Measurements from ENCODE around the gene UGT2B10. TPM values are rescaled to one million over a fixed set of nuclear protein-coding genes. Genes with fewer than 3 reads are reported as not detected.

The UGT2B10 gene
- total and polyA plus RNA-seq, 4 donors = not detected

GRCh38 chr4:68831642-68832041, 15.8 kb downstream of the UGT2B10 start:
- no peak overlapping the region for H3K9ac ChIP-seq (ENCODE audit: insufficient read depth in 1 of 2, low read length in 2 of 2)
- ATAC-seq (ENCODE audit: insufficient read depth, low FRiP score) = no peak
- H3K27me3 ChIP-seq (ENCODE audit: control insufficient read depth in 3 of 3, insufficient read depth in 3 of 3, low read length in 2 of 3) = no peaks in the 10 kb centered on the region
- no peaks in the 10 kb centered on the region for H3K36me3 ChIP-seq (ENCODE audit: control insufficient read depth in 4 of 4, insufficient read depth in 4 of 4, low read length in 4 of 4)
- no peak overlapping the region for H3K27ac ChIP-seq (ENCODE audit: low read depth in 1 of 2, low read length in 1 of 2)
- H3K4me3 ChIP-seq = no peak overlapping the region
- no peak for TF ChIP-seq CTCF (IDR thresholded peaks at IDR 0.05; ENCODE audit: control extremely low read depth, extremely low read depth)
- no peak for DNase-seq
- H3K4me1 ChIP-seq (ENCODE audit: control insufficient read depth in 5 of 5, insufficient read depth in 5 of 5, low read length in 5 of 5) = no peaks in the 10 kb centered on the region
- H3K9me3 ChIP-seq (ENCODE audit: control insufficient read depth in 4 of 4, insufficient read depth in 3 of 4, low read length in 3 of 4) = no peaks in the 10 kb centered on the region

DNA sequence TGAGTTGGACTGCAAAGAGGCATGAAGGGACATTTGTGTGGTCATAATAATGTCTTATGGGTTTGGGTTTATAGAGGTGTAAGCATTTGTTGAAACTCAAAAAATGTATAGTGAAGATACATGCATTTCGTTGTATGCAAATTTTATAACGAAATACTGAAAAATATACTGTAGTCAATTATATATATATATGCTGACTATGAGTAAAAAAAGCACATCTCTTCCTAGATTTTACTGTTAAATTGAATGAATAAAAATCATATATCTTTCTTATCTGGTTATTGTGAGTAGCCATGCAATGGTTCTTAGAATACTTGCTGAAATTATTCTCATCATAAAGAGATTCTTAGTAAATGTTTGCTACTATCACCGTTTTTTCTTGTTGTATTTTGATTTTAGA, 34.5 kb downstream of the UGT2B10 start:
- no peaks in the 10 kb centered on the region for H3K27me3 ChIP-seq (ENCODE audit: control insufficient read depth in 3 of 3, insufficient read depth in 3 of 3, low read length in 2 of 3)
- no peak for DNase-seq
- no peaks in the 10 kb centered on the region for H3K36me3 ChIP-seq (ENCODE audit: control insufficient read depth in 4 of 4, insufficient read depth in 4 of 4, low read length in 4 of 4)
- no peak overlapping the region for H3K9ac ChIP-seq (ENCODE audit: insufficient read depth in 1 of 2, low read length in 2 of 2)
- no peak overlapping the region for H3K4me3 ChIP-seq
- ATAC-seq (ENCODE audit: insufficient read depth, low FRiP score) = no peak
- peaks cover 0 to 2% (median 0%) of the 10 kb centered on the region in 4 donors for H3K9me3 ChIP-seq (ENCODE audit: control insufficient read depth in 4 of 4, insufficient read depth in 3 of 4, low read length in 3 of 4)
- WGBS, 2 donors = 58 to 71% methylated on average over 3 of the region's 3 CpGs
- no peak for TF ChIP-seq CTCF (IDR thresholded peaks at IDR 0.05; ENCODE audit: control extremely low read depth, extremely low read depth)
- H3K4me1 ChIP-seq (ENCODE audit: control insufficient read depth in 5 of 5, insufficient read depth in 5 of 5, low read length in 5 of 5) = no peaks in the 10 kb centered on the region
- no peak overlapping the region for H3K27ac ChIP-seq (ENCODE audit: low read depth in 1 of 2, low read length in 1 of 2)

- no peak for ATAC-seq (ENCODE audit: insufficient read depth, low FRiP score)
- Histone ChIP-seq H3K4me1 (ENCODE audit: control insufficient read depth in 5 of 5, insufficient read depth in 5 of 5, low read length in 5 of 5) (no peaks in the 10 kb centered on the region), H3K27ac (ENCODE audit: low read depth in 1 of 2, low read length in 1 of 2) (no peak overlapping the region), H3K9me3 (ENCODE audit: control insufficient read depth in 4 of 4, insufficient read depth in 3 of 4, low read length in 3 of 4) (peaks cover 0 to 6% (median 4%) of the 10 kb centered on the region in 4 donors), H3K27me3 (ENCODE audit: control insufficient read depth in 3 of 3, insufficient read depth in 3 of 3, low read length in 2 of 3) (no peaks in the 10 kb centered on the region), H3K4me3 (no peak overlapping the region), H3K9ac (ENCODE audit: insufficient read depth in 1 of 2, low read length in 2 of 2) (no peak overlapping the region), H3K36me3 (ENCODE audit: control insufficient read depth in 4 of 4, insufficient read depth in 4 of 4, low read length in 4 of 4) (no peaks in the 10 kb centered on the region)
- no peak for DNase-seq
- TF ChIP-seq CTCF (IDR thresholded peaks at IDR 0.05; ENCODE audit: control extremely low read depth, extremely low read depth) = no peak
- WGBS, 2 donors = 36 to 40% methylated on average over 2 of the region's 2 CpGs
Observed at GRCh38 chr4:68855771-68856170, 40.0 kb downstream of the UGT2B10 start.

DNA sequence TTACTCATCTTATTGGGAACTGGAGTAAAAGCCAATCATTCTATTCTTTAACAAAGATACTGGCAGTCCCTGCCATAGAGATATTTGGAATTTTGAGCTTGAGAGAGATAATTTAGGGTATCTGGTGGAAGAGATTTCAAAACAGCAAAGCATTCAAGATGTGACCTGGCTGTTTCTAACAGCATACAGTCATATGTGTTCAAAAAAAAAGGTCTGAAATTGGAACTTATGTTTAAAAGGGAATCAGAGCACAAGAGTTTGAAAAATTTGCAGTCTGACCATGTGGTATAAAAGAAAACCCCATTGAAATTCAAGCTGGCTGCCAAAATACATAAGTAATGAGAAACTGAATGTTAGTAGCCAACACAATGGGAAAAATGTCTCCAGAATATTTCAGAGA, 42.2 kb downstream of the UGT2B10 start:
- no peaks in the 10 kb centered on the region for H3K27me3 ChIP-seq (ENCODE audit: control insufficient read depth in 3 of 3, insufficient read depth in 3 of 3, low read length in 2 of 3)
- no peak overlapping the region for H3K9ac ChIP-seq (ENCODE audit: insufficient read depth in 1 of 2, low read length in 2 of 2)
- H3K36me3 ChIP-seq (ENCODE audit: control insufficient read depth in 4 of 4, insufficient read depth in 4 of 4, low read length in 4 of 4) = no peaks in the 10 kb centered on the region
- ATAC-seq (ENCODE audit: insufficient read depth, low FRiP score) = no peak
- H3K9me3 ChIP-seq (ENCODE audit: control insufficient read depth in 4 of 4, insufficient read depth in 3 of 4, low read length in 3 of 4) = peaks cover 0 to 6% (median 4%) of the 10 kb centered on the region in 4 donors
- no peak overlapping the region for H3K4me3 ChIP-seq
- TF ChIP-seq CTCF (IDR thresholded peaks at IDR 0.05; ENCODE audit: control extremely low read depth, extremely low read depth) = no peak
- no peaks in the 10 kb centered on the region for H3K4me1 ChIP-seq (ENCODE audit: control insufficient read depth in 5 of 5, insufficient read depth in 5 of 5, low read length in 5 of 5)
- no peak for DNase-seq
- H3K27ac ChIP-seq (ENCODE audit: low read depth in 1 of 2, low read length in 1 of 2) = no peak overlapping the region

Data from lung (tissue), 12 donors.